DND-41 (cell line): ENCODE data around the gene STON2.

Source experiments
- ATAC-seq: fragments of 200-7000 bp; cut with Tn5 transposase; 3 replicates; pipeline ENCODE4 v1.9.1; 2021; ENCODE audit warnings: low read depth; ENCODE audit not compliant: insufficient read depth
- DNase-seq: peaks from one replicate; pipeline ENCODE4 v3.0.0-alpha.2; 2020
- H2AFZ ChIP-seq: 2 replicates; pipeline ENCODE4 v1.6.0; 2012; ENCODE audit warnings: low read depth, low read length
- H3K27ac ChIP-seq: 2 replicates; pipeline ENCODE4 v1.5.1; 2012; ENCODE audit warnings: low read length, inconsistent platforms
- H3K27me3 ChIP-seq: fragments of 200-600 bp; sonication (generic); 2 replicates; pipeline ENCODE4 v1.6.0; 2012; ENCODE audit warnings: low read length, mild to moderate bottlenecking, inconsistent platforms; ENCODE audit not compliant: insufficient read depth, poor library complexity
- H3K36me3 ChIP-seq: 2 replicates; pipeline ENCODE4 v1.5.1; 2012; ENCODE audit warnings: low read length, inconsistent platforms; ENCODE audit not compliant: insufficient read depth
- H3K4me1 ChIP-seq: 2 replicates; pipeline ENCODE4 v1.5.1; 2012; ENCODE audit warnings: mild to moderate bottlenecking, low read length; ENCODE audit not compliant: insufficient read depth
- H3K4me2 ChIP-seq: 2 replicates; pipeline ENCODE4 v1.6.0; 2012; ENCODE audit warnings: mild to moderate bottlenecking, moderate library complexity, low read length, inconsistent platforms; ENCODE audit not compliant: insufficient read depth
- H3K4me3 ChIP-seq, 2 experiments: fragments of 200-600 bp in 1 of 2; shearing (Covaris generic) in 1 of 2; 2 replicates each; pipeline ENCODE4 v1.5.1; 2012 to 2016; ENCODE audit warnings: inconsistent platforms in 2 of 2, low read length in 2 of 2, mild to moderate bottlenecking in 2 of 2, low read depth in 1 of 2, moderate library complexity in 1 of 2
- H3K79me2 ChIP-seq: 2 replicates; pipeline ENCODE4 v1.6.0; 2012; ENCODE audit warnings: low read length, inconsistent platforms; ENCODE audit not compliant: insufficient read depth
- H3K9ac ChIP-seq: 2 replicates; pipeline ENCODE4 v1.6.0; 2012; ENCODE audit warnings: low read depth, mild to moderate bottlenecking, inconsistent platforms, low read length, moderate library complexity
- H3K9me3 ChIP-seq: 2 replicates; pipeline ENCODE4 v1.5.1; 2012; ENCODE audit warnings: low read length, moderate library complexity, mild to moderate bottlenecking, inconsistent platforms; ENCODE audit not compliant: insufficient read depth, severe bottlenecking
- H4K20me1 ChIP-seq: 2 replicates; pipeline ENCODE4 v1.6.0; 2012; ENCODE audit warnings: low read length; ENCODE audit not compliant: insufficient read depth
- EZH2 ChIP-seq: IDR thresholded peaks from 3 replicates; pipeline ENCODE4 v1.6.1; 2012; ENCODE audit warnings: borderline replicate concordance, low read depth, mild to moderate bottlenecking, moderate library complexity, low read length, inconsistent platforms; ENCODE audit not compliant: severe bottlenecking
- TF ChIP-seq, protein P1 (sequence below): IDR thresholded peaks from 2 replicates; pipeline ENCODE4 v1.5.1; 2012; ENCODE audit warnings: borderline replicate concordance, low read length, moderate library complexity, mild to moderate bottlenecking; ENCODE audit not compliant: poor library complexity, severe bottlenecking; ENCODE audit errors: extremely low read depth

The STON2 gene, protein sequence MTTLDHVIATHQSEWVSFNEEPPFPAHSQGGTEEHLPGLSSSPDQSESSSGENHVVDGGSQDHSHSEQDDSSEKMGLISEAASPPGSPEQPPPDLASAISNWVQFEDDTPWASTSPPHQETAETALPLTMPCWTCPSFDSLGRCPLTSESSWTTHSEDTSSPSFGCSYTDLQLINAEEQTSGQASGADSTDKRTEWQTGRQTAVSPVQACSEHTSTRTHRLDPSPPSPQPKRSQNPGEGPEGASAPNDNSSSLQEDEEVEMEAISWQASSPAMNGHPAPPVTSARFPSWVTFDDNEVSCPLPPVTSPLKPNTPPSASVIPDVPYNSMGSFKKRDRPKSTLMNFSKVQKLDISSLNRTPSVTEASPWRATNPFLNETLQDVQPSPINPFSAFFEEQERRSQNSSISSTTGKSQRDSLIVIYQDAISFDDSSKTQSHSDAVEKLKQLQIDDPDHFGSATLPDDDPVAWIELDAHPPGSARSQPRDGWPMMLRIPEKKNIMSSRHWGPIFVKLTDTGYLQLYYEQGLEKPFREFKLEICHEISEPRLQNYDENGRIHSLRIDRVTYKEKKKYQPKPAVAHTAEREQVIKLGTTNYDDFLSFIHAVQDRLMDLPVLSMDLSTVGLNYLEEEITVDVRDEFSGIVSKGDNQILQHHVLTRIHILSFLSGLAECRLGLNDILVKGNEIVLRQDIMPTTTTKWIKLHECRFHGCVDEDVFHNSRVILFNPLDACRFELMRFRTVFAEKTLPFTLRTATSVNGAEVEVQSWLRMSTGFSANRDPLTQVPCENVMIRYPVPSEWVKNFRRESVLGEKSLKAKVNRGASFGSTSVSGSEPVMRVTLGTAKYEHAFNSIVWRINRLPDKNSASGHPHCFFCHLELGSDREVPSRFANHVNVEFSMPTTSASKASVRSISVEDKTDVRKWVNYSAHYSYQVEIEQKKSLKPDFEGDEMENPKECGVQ

DNA sequence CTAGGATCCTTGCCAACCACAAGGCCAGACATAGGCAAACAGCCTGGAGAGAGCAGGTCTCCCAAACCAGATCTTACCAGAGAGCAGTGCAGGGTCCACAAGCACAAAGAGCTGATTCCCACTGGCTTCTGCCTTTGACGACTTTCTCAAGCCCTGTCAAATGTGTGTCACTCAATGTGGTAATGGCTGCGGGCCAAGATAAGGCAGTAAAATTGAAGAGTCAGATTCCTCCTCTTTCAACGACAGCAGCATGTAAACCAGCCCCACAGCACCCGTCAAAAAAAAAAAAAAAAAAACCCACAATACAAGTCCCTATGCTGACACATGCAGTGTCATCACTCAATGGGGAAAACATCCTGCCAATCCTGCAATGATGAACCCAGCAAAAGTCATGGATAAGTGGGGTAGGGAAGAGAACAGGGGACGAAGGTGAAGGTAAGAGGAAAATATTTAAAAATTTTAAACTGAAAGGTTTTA lies at the start of gene STON2:
Gene STON2, minus strand, starts transcription at position 123 of the 477 bp plus-strand sequence. CDS start 1,942 bp downstream, outside the sequence.
- Histone ChIP-seq H4K20me1 (no peaks in the 10 kb centered on the region), H3K4me3 (no peak within 1 kb of the TSS), H3K27ac (no peak within 1 kb of the TSS), H3K9me3 (no peaks in the 10 kb centered on the region), H3K36me3 (no peaks in the 10 kb centered on the region), H3K9ac (no peak within 1 kb of the TSS), H3K4me1 (no peaks in the 10 kb centered on the region), H3K79me2 (no peaks in the 10 kb centered on the region), H2AFZ (no peak within 1 kb of the TSS), H3K27me3 (no peaks in the 10 kb centered on the region), H3K4me2 (no peak within 1 kb of the TSS)
- ATAC-seq (0 out of 3 replicates have a peak, but pooled peaks have one; percentile 22), DNase-seq (peak; percentile 6)
- TF ChIP-seq, protein P1, sequence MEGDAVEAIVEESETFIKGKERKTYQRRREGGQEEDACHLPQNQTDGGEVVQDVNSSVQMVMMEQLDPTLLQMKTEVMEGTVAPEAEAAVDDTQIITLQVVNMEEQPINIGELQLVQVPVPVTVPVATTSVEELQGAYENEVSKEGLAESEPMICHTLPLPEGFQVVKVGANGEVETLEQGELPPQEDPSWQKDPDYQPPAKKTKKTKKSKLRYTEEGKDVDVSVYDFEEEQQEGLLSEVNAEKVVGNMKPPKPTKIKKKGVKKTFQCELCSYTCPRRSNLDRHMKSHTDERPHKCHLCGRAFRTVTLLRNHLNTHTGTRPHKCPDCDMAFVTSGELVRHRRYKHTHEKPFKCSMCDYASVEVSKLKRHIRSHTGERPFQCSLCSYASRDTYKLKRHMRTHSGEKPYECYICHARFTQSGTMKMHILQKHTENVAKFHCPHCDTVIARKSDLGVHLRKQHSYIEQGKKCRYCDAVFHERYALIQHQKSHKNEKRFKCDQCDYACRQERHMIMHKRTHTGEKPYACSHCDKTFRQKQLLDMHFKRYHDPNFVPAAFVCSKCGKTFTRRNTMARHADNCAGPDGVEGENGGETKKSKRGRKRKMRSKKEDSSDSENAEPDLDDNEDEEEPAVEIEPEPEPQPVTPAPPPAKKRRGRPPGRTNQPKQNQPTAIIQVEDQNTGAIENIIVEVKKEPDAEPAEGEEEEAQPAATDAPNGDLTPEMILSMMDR, result no peak
- TF ChIP-seq EZH2, result no peak

DNA sequence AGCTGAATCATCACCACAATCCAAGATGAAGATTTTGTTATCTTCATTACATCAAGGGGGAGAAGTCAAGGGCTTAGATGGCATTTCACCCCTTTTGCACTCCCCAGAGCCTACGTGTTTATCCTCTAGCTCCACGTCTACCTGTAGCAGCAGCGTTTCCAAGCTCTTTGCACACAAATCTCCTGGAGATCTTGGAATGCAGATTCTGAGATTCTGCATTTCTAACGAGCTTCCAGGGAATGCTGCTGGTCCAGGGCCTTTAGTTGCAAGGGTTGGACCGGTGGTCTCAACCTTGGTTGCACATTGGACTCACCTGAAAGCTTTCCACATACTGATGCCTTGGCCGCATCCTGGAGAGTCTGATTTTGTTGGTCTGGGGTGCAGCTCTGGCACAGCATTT lies 49.5 kb upstream of the STON2 start:
- H3K4me2 ChIP-seq, result no peak overlapping the region
- no peak overlapping the region for H3K9ac ChIP-seq
- no peak overlapping the region for H2AFZ ChIP-seq
- no peak overlapping the region for H3K27ac ChIP-seq
- no peak for DNase-seq
- ATAC-seq, result no peak
- H4K20me1 ChIP-seq, result no peaks in the 10 kb centered on the region
- peaks cover 4% of the 10 kb centered on the region for H3K4me1 ChIP-seq
- H3K4me3 ChIP-seq, result no peak overlapping the region
- H3K27me3 ChIP-seq, result peaks cover 11% of the 10 kb centered on the region
- TF ChIP-seq, protein P1, result no peak
- no peak for TF ChIP-seq EZH2
- no peaks in the 10 kb centered on the region for H3K9me3 ChIP-seq
- H3K79me2 ChIP-seq, result no peaks in the 10 kb centered on the region
- H3K36me3 ChIP-seq, result no peaks in the 10 kb centered on the region

DNA sequence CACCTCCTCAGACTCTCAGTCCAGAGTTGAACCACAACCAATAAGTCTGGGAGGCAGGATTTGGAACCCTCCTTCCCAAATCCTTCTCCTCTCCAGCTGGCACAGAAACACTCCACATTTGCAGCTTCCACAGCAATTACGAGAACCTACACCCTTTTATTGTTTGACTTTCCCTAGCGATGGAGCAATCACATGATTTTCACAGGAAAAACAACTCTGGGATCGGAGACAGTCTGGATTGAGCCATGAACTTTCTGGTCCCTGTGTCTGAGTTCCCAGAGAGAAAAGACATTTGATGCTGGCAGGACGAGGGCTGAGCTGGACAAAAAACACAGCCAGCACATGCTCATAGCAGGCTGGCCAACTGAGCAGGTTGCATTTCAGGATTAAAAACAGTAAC lies 49.0 kb upstream of the STON2 start:
- Histone ChIP-seq H3K27ac (no peak overlapping the region), H3K9ac (no peak overlapping the region), H3K4me3 (no peak overlapping the region), H3K4me1 (peaks cover 4% of the 10 kb centered on the region), H3K4me2 (no peak overlapping the region), H3K9me3 (no peaks in the 10 kb centered on the region), H3K79me2 (no peaks in the 10 kb centered on the region), H4K20me1 (no peaks in the 10 kb centered on the region), H3K36me3 (no peaks in the 10 kb centered on the region), H2AFZ (no peak overlapping the region), H3K27me3 (peaks cover 11% of the 10 kb centered on the region)
- no peak for ATAC-seq
- TF ChIP-seq, protein P1, result no peak
- no peak for TF ChIP-seq EZH2
- no peak for DNase-seq
